Activated T-helper 2 cell treated with anti-CD3 and anti-CD28 coated beads, Interferon-gamma antibody, Interleukin-2, Interleukin-4, amounts not matched to agents 10 μg/mL and 5 μg/mL and 100 μg/mL, durations not matched to agents 14 hours and 24 hours and 36 hours (primary cell): ENCODE measurements around the gene MRFAP1L1. TPM values are rescaled to one million over a fixed set of nuclear protein-coding genes. Genes with fewer than 3 reads are reported as not detected.

Source experiments
- DNase-seq: peaks from one replicate; pipeline ENCODE4 v3.0.0; 2021; ENCODE audit warnings: low spot score
- H3K27ac Mint-ChIP-seq: one replicate; pipeline ENCODE4 v1.8.0; 2021; ENCODE audit warnings: mixed read lengths
- H3K27me3 Mint-ChIP-seq: one replicate; pipeline ENCODE4 v1.8.0; 2021; ENCODE audit warnings: low read depth, mixed read lengths
- H3K36me3 Mint-ChIP-seq: one replicate; pipeline ENCODE4 v1.8.0; 2021; ENCODE audit warnings: low read depth, mixed read lengths
- H3K4me1 Mint-ChIP-seq: one replicate; pipeline ENCODE4 v1.8.0; 2021; ENCODE audit warnings: low read depth, mixed read lengths
- H3K4me3 Mint-ChIP-seq: one replicate; pipeline ENCODE4 v1.8.0; 2021; ENCODE audit warnings: low read depth, mild to moderate bottlenecking, moderate library complexity, mixed read lengths
- H3K9me3 Mint-ChIP-seq: one replicate; pipeline ENCODE4 v1.8.0; 2021; ENCODE audit warnings: mixed read lengths
- intact Hi-C: fragments of 100-400 bp; cut with micrococcal nuclease; formaldehyde crosslinking; loops from one replicate; pipeline ENCODE4 v1.15.1; 2023
- total RNA-seq: library from RNA; stranded (reverse); gene quantifications from 2 replicates; pipeline ENCODE4 v1.2.3, GENCODE V29; 2022

MRFAP1L1 gene
- total RNA-seq, 1 donor from 2014 or later = 49.6 TPM

DNA sequence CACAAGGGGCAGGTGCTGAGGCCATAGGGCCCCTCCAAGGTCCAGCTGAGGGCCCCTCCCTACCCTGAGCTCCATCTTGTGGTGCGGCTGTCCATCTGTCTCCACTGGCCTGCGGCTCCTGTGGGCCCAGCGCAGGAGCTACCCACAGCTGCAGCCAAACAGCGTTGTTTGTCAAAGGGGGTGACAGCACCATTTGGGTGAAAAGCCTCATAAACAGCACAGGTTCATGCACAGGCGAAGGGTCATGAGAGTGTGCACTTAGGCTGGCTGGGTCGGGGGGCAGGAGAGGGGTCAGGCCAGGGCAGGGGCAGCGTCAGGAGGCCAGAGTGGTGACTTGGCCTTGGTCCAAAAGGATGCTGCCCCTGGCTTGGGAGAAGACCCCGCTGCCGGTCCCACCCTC is 38.6 kb upstream of the MRFAP1L1 start:
- Mint-ChIP-seq H3K27ac (no peak overlapping the region), H3K27me3 (peaks cover 2% of the 10 kb centered on the region), H3K4me3 (no peak overlapping the region), H3K9me3 (no peaks in the 10 kb centered on the region), H3K4me1 (peaks cover 9% of the 10 kb centered on the region), H3K36me3 (no peaks in the 10 kb centered on the region)
- intact Hi-C loops = no loop called here
- no peak for DNase-seq

DNA sequence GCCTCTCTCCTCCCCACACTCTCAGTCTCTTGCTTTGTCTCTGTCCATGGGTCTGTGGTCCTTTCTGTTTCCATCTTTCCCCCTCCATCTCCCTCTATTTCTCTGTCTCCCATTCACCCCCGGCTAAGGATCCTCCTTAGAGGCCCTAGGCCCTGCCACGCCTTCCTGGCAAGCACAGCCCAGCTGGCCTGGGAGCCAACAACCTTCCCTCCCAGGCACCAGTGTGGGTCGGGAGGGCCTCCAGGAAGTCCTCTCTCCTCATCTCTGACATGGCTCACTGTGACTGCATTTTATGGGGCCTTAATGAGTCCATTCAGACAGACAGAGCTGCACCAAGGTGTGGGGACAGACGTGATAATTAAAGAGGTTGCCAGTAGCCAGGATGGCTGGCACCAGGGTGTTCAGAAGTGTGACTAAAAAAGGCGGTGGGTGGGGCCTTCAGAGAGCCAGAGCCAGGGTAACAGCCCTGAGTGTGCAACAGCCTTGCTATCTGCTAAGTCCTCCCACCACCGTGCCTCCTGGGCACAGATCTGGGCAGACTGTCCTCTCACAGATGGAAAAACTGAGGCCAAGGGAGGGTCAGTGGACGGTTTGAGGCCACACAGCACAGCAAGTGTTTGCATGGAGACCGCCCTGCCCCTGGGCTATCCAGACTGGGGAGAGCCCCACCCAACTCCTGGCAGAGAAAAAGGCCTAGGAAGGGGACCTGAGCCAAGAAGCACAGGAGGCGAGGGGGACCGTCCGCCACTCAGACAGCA is 37.8 kb upstream of the MRFAP1L1 start:
- Mint-ChIP-seq H3K4me3 (no peak overlapping the region), H3K27ac (no peak overlapping the region), H3K36me3 (no peaks in the 10 kb centered on the region), H3K27me3 (peaks cover 2% of the 10 kb centered on the region), H3K4me1 (peaks cover 9% of the 10 kb centered on the region), H3K9me3 (no peaks in the 10 kb centered on the region)
- intact Hi-C loops = no loop called here
- no peak for DNase-seq

DNA sequence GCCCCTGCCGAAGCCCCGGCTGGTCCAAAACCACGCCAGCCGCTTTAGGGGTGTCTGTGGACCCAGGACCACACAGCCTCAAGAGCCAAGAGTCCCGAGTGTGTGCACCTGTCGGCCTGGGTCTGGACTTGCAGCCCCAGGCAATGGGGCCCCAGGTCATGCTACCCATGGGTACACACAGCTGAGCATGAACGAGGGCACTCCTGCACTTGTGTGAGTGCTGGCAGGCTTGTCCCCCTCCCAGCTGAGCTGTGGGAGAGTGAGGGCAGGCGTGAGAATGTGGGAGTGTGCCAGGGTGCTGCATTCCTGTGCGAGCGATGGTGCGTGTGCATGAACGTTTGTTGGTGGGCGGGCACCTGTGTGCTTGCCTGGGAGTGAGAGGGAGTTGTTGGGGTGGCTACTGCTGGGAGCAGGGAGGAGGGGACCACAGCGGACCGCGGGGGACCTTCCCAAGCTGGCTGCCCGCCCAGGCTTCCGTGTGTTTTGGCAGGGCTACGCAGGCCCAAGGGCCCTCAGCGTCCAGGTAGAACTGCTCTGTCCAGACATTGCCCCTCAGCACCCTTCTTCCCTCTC is 37.1 kb upstream of the MRFAP1L1 start:
- no peak overlapping the region for H3K4me3 Mint-ChIP-seq
- no peak overlapping the region for H3K27ac Mint-ChIP-seq
- H3K4me1 Mint-ChIP-seq = peaks cover 8% of the 10 kb centered on the region
- DNase-seq = no peak
- H3K36me3 Mint-ChIP-seq = no peaks in the 10 kb centered on the region
- H3K27me3 Mint-ChIP-seq = peaks cover 2% of the 10 kb centered on the region
- intact Hi-C loops = no loop called here
- H3K9me3 Mint-ChIP-seq = no peaks in the 10 kb centered on the region

DNA sequence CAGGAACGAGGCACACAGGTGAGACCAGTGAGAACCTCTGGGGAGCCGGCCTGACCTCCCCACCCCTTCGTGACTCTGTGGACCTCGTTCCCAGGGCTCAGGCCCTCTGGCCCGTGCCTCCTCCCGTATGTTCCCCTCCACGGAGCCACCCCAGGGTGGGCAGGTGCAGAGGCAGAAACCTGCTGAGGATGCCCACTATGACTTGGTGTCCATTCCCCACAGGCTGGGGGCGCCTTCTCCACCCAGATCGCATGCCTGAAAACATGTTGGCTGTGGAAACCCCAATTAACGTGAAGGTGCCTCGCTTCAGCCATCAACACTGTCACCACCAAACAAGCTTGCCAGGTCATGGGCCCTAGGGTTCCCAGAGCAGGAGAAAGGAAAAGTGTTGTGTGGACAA is 33.3 kb upstream of the MRFAP1L1 start:
- intact Hi-C loops = no loop called here
- Mint-ChIP-seq H3K36me3 (no peaks in the 10 kb centered on the region), H3K27me3 (peaks cover 6% of the 10 kb centered on the region), H3K9me3 (no peaks in the 10 kb centered on the region), H3K27ac (no peak overlapping the region), H3K4me1 (no peaks in the 10 kb centered on the region), H3K4me3 (no peak overlapping the region)
- no peak for DNase-seq

- H3K4me1 Mint-ChIP-seq = no peaks in the 10 kb centered on the region
- H3K9me3 Mint-ChIP-seq = no peaks in the 10 kb centered on the region
- intact Hi-C loops = no loop called here
- no peak overlapping the region for H3K4me3 Mint-ChIP-seq
- no peak overlapping the region for H3K27ac Mint-ChIP-seq
- H3K27me3 Mint-ChIP-seq = peaks cover 6% of the 10 kb centered on the region
- DNase-seq = no peak
- no peaks in the 10 kb centered on the region for H3K36me3 Mint-ChIP-seq
These were observed 32.8 kb upstream of the MRFAP1L1 start for GRCh38 chr4:6742507-6742906.

DNA sequence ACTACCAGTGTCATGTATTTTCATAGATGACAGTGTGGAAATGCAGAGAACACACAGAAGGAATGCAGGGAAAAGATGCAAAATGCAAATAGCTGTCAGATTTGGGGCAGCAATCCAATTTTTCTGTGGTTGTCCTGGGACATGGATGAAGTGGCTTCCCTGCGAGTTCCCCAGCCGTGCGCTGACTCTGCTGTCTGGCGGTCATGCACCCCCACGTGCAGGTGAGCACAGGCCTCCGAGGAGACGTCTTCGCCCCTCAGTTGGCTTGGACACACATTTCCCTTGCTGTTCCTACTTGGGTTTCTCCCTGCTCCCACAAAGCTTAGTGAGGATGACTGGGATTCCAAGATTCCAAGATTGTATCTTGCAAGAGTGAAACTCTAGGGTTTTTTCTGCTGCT is 30.7 kb upstream of the MRFAP1L1 start:
- Mint-ChIP-seq H3K4me3 (no peak overlapping the region), H3K27ac (no peak overlapping the region), H3K4me1 (no peaks in the 10 kb centered on the region), H3K9me3 (no peaks in the 10 kb centered on the region), H3K36me3 (no peaks in the 10 kb centered on the region), H3K27me3 (peaks cover 6% of the 10 kb centered on the region)
- DNase-seq = no peak
- intact Hi-C loops = no loop called here

- Mint-ChIP-seq H3K36me3 (no peaks in the 10 kb centered on the region), H3K9me3 (no peaks in the 10 kb centered on the region), H3K4me1 (no peaks in the 10 kb centered on the region), H3K27me3 (peaks cover 5% of the 10 kb centered on the region), H3K4me3 (no peak overlapping the region), H3K27ac (no peak overlapping the region)
- DNase-seq = no peak
- intact Hi-C loops = no loop called here
These were observed 30.3 kb upstream of the MRFAP1L1 start for GRCh38 chr4:6739920-6740319.

DNA sequence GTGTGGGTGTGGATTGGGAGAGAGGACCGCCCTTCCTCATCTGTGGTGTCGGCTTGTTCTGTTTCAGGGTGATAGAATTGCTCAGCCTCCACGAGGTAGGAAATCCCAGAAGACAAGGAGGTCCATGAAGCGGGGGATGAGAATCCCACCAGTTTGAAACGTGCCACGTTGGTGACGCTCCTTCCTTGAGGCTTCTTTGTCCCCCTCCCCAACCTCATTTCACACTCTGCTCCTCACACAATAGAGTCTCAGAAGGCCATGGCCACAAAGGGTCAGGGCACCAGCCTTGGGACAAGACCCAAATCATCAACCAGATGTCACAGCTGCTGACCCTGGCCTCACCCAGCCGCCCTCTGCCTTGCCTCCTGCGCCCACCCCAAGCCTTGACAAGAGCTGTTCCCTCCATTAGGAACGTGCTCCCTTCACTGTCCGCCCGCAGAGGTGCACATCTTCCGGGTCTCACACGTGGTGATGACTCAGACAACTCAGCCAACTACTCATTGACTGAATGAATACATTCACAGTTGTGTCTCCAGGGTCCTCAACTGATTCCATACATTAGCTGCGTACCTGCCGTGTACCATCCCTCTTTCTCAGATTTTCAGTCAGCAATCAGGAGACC is 24.6 kb upstream of the MRFAP1L1 start:
- H3K36me3 Mint-ChIP-seq = no peaks in the 10 kb centered on the region
- intact Hi-C loops = no loop called here
- peaks cover 2% of the 10 kb centered on the region for H3K4me1 Mint-ChIP-seq
- no peak overlapping the region for H3K4me3 Mint-ChIP-seq
- H3K27ac Mint-ChIP-seq = no peak overlapping the region
- H3K9me3 Mint-ChIP-seq = no peaks in the 10 kb centered on the region
- no peak for DNase-seq
- peaks cover 2% of the 10 kb centered on the region for H3K27me3 Mint-ChIP-seq

- intact Hi-C loops = no loop called here
- DNase-seq = no peak
- H3K27ac Mint-ChIP-seq = no peak overlapping the region
- no peaks in the 10 kb centered on the region for H3K36me3 Mint-ChIP-seq
- no peaks in the 10 kb centered on the region for H3K9me3 Mint-ChIP-seq
- H3K4me1 Mint-ChIP-seq = peaks cover 2% of the 10 kb centered on the region
- peaks cover under 1% of the 10 kb centered on the region for H3K27me3 Mint-ChIP-seq
- no peak overlapping the region for H3K4me3 Mint-ChIP-seq
These were observed 23.9 kb upstream of the MRFAP1L1 start for GRCh38 chr4:6733358-6734164.

DNA sequence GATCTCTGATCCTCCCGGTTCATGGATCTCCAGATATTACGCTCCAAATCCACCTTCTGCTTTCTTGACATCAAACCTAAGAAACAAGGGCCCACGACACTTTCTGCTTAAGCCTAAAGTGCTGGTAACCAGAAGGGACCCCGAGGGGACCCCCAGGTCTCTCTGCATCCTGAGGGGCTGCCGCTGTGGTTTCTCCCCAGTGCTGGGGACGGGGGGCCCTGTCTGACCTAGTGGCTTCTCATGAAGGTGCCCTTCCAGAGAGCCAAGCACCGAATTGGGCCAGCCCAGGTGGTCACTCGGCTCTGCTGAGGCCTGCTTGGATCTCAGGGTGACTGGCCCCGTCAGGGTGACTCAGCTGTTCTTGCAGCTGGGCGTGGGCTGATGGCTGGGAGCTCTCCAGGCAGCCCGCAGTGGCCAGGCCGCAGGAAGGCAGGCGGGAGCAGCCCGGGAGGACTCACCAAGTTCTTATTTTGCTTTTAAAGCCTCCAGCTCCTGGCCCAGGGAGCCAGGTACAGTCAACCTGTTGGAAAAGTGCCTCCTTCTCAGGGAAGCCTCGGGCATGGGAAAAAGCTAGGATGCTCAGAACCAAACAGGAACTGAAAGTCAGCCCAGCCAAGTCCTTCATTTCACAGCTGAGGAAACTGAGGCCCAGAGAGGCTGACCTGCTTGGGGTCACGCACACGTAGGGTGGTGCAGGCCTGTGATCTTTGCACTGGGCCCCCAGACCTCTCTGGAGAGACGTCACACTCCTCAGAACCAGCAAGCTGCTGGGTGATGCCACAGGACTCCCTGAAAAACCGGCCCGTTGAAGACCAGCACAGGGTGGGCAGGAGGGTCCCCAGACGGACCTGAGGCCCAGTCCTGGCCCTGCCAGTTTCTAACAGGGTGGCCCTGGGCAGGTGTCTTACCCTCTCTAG is 23.0 kb upstream of the MRFAP1L1 start:
- no peak for DNase-seq
- Mint-ChIP-seq H3K36me3 (no peaks in the 10 kb centered on the region), H3K27ac (no peak overlapping the region), H3K27me3 (no peaks in the 10 kb centered on the region), H3K9me3 (no peaks in the 10 kb centered on the region), H3K4me1 (peaks cover 4% of the 10 kb centered on the region), H3K4me3 (no peak overlapping the region)
- intact Hi-C loops = no loop called here

- Mint-ChIP-seq H3K36me3 (no peaks in the 10 kb centered on the region), H3K27ac (no peak overlapping the region)
These were observed 22.1 kb upstream of the MRFAP1L1 start for GRCh38 chr4:6731780-6732179.

GRCh38 chr4:6731318-6731675 is 21.6 kb upstream of the MRFAP1L1 start:
- peaks cover 4% of the 10 kb centered on the region for H3K4me1 Mint-ChIP-seq
- H3K27me3 Mint-ChIP-seq = no peaks in the 10 kb centered on the region
- H3K27ac Mint-ChIP-seq = no peak overlapping the region
- intact Hi-C loops = no loop called here
- DNase-seq = no peak
- no peaks in the 10 kb centered on the region for H3K36me3 Mint-ChIP-seq
- H3K4me3 Mint-ChIP-seq = no peak overlapping the region
- H3K9me3 Mint-ChIP-seq = no peaks in the 10 kb centered on the region

More at GRCh38 chr4:6731780-6732179, 22.1 kb upstream of the MRFAP1L1 start:
- Mint-ChIP-seq H3K4me1 (peaks cover 4% of the 10 kb centered on the region), H3K9me3 (no peaks in the 10 kb centered on the region), H3K27me3 (no peaks in the 10 kb centered on the region), H3K4me3 (no peak overlapping the region)
- no peak for DNase-seq
- intact Hi-C loops = no loop called here
